H1 (cell line): ENCODE data around the gene AMHR2. TPM values are rescaled to one million over a fixed set of nuclear protein-coding genes. Genes with fewer than 3 reads are reported as not detected.

Source experiments
- CTCF ChIA-PET: fragments of 300-600 bp; sonication (Branson Sonifier 250); formaldehyde crosslinking; loops from one replicate; lab custom pipeline; 2021; ENCODE audit not compliant: partially characterized antibody; lab: Charles Lee
- POLR2A ChIA-PET: fragments of 300-600 bp; sonication (Branson Sonifier 250); formaldehyde crosslinking; loops from one replicate; lab custom pipeline; 2021; ENCODE audit warnings: inconsistent platforms; ENCODE audit not compliant: partially characterized antibody; lab: Charles Lee
- DNase-seq, 2 experiments: peaks; one replicate each; pipeline versions ENCODE4 v3.0.0 to v3.0.0-alpha.2; 2010 to 2022; ENCODE audit warnings: low spot score in 2 of 2, low read depth in 1 of 2, mixed read lengths in 1 of 2
- FAIRE-seq: peaks from 2 replicates; lab custom pipeline; 2011; peaks lifted over from hg19 to GRCh38; lab: Jason Lieb, UNC
- H2AFZ ChIP-seq: 2 replicates; pipeline ENCODE4 v1.8.1; 2012; ENCODE audit warnings: low read length, inconsistent platforms
- H2AK5ac ChIP-seq: 2 replicates; pipeline ENCODE4 v1.6.1; 2013; ENCODE audit warnings: low read depth, low read length
- H2BK120ac ChIP-seq: replicated peaks from 2 replicates; pipeline ENCODE3; 2013; ENCODE audit warnings: low read depth, low read length, inconsistent platforms
- H2BK12ac ChIP-seq: 2 replicates; pipeline ENCODE4 v1.6.1; 2013; ENCODE audit warnings: low read depth, low read length
- H2BK15ac ChIP-seq: 2 replicates; pipeline ENCODE4 v1.6.1; 2013; ENCODE audit warnings: low read length
- H2BK20ac ChIP-seq: 2 replicates; pipeline ENCODE4 v1.6.1; 2013; ENCODE audit warnings: low read length
- H2BK5ac ChIP-seq: 2 replicates; pipeline ENCODE4 v1.6.1; 2013; ENCODE audit warnings: low read depth, low read length
- H3K14ac ChIP-seq: 2 replicates; pipeline ENCODE4 v1.6.1; 2013; ENCODE audit warnings: inconsistent platforms; ENCODE audit not compliant: insufficient read length
- H3K18ac ChIP-seq: 2 replicates; pipeline ENCODE4 v1.6.1; 2013; ENCODE audit warnings: low read length; ENCODE audit errors: extremely low read depth
- H3K23ac ChIP-seq: 2 replicates; pipeline ENCODE4 v1.6.1; 2013; ENCODE audit warnings: inconsistent platforms; ENCODE audit not compliant: insufficient read length
- H3K23me2 ChIP-seq: 2 replicates; pipeline ENCODE4 v1.6.1; 2013; ENCODE audit warnings: low read depth, low read length
- H3K27ac ChIP-seq: 2 replicates; pipeline ENCODE4 v1.6.1; 2011; ENCODE audit warnings: low read depth, low read length, inconsistent platforms
- H3K27me3 ChIP-seq, 4 experiments: replicated peaks in 1 of 4; 1 replicate in 1 of 4; 2 replicates in 3 of 4; pipeline versions ENCODE4 v1.6.1 to v1.8.1; 2011 to 2013; ENCODE audit warnings: low read length in 3 of 4, mild to moderate bottlenecking in 3 of 4, inconsistent platforms in 2 of 4, mixed read lengths in 2 of 4, moderate library complexity in 1 of 4; ENCODE audit not compliant: control insufficient read depth in 3 of 4, insufficient read depth in 3 of 4; ENCODE audit errors: extremely low read depth in 1 of 4
- H3K36me3 ChIP-seq, 4 experiments: 2 replicates each; pipeline versions ENCODE4 v1.6.1 to v1.8.1; 2011 to 2013; ENCODE audit warnings: mild to moderate bottlenecking in 4 of 4, low read length in 3 of 4, moderate library complexity in 2 of 4, control low read depth in 1 of 4, inconsistent platforms in 1 of 4; ENCODE audit not compliant: insufficient read depth in 4 of 4, control insufficient read depth in 2 of 4
- H3K4ac ChIP-seq: replicated peaks from 2 replicates; pipeline ENCODE3; 2013; ENCODE audit warnings: low read length, low read depth, mixed read lengths, inconsistent platforms; ENCODE audit not compliant: insufficient read length
- H3K4me1 ChIP-seq, 4 experiments: replicated peaks in 1 of 4; 1 replicate in 1 of 4; 2 replicates in 3 of 4; pipeline versions ENCODE4 v1.6.1 to v1.8.1; 2011 to 2013; ENCODE audit warnings: low read length in 3 of 4, inconsistent platforms in 2 of 4, mixed read lengths in 1 of 4; ENCODE audit not compliant: insufficient read depth in 4 of 4, control insufficient read depth in 3 of 4
- H3K4me2 ChIP-seq, 2 experiments: 2 replicates each; pipeline versions ENCODE4 v1.6.1 to v1.8.1; 2011 to 2013; ENCODE audit warnings: low read depth in 2 of 2, low read length in 2 of 2, control low read depth in 1 of 2, inconsistent platforms in 1 of 2, mild to moderate bottlenecking in 1 of 2; ENCODE audit not compliant: insufficient read depth in 1 of 2
- H3K4me3 ChIP-seq, 4 experiments: fragments of 200-600, 300-600 bp in 1 of 4; sonication (generic), shearing (Covaris generic), sonication (Bioruptor Twin) in 1 of 4; 2 replicates each; pipeline versions ENCODE4 v1.5.1 to v1.8.1; 2011 to 2016; ENCODE audit warnings: low read length in 4 of 4, low read depth in 3 of 4, control low read depth in 2 of 4, inconsistent platforms in 2 of 4, mild to moderate bottlenecking in 2 of 4, mixed read lengths in 1 of 4, moderate library complexity in 1 of 4; ENCODE audit not compliant: insufficient read depth in 2 of 4; ENCODE audit errors: extremely low read depth in 1 of 4
- H3K56ac ChIP-seq: replicated peaks from 2 replicates; pipeline ENCODE3; 2013; ENCODE audit warnings: low read depth, mild to moderate bottlenecking, mixed read lengths, low read length, inconsistent platforms; ENCODE audit not compliant: insufficient read length
- H3K79me1 ChIP-seq: 2 replicates; pipeline ENCODE4 v1.6.1; 2013; ENCODE audit warnings: low read depth, low read length, control low read depth
- H3K79me2 ChIP-seq, 2 experiments: 2 replicates each; pipeline versions ENCODE4 v1.6.1 to v1.8.1; 2012 to 2013; ENCODE audit warnings: low read length in 2 of 2, mild to moderate bottlenecking in 2 of 2, inconsistent platforms in 1 of 2; ENCODE audit not compliant: insufficient read depth in 2 of 2, control insufficient read depth in 1 of 2
- H3K9ac ChIP-seq, 4 experiments: replicated peaks in 1 of 4; 1 replicate in 1 of 4; 2 replicates in 3 of 4; pipeline versions ENCODE4 v1.6.1 to v1.8.1; 2011 to 2013; ENCODE audit warnings: low read depth in 3 of 4, low read length in 3 of 4, control low read depth in 2 of 4, mild to moderate bottlenecking in 2 of 4, moderate library complexity in 2 of 4, inconsistent platforms in 1 of 4; ENCODE audit errors: extremely low read depth in 1 of 4
- H3K9me3 ChIP-seq, 2 experiments: 2 replicates each; pipeline versions ENCODE4 v1.6.1 to v1.8.1; 2012 to 2013; ENCODE audit warnings: mild to moderate bottlenecking in 2 of 2, moderate library complexity in 2 of 2, control low read depth in 1 of 2, inconsistent platforms in 1 of 2, low read depth in 1 of 2, low read length in 1 of 2, mixed read lengths in 1 of 2; ENCODE audit not compliant: insufficient read depth in 2 of 2
- H4K20me1 ChIP-seq, 2 experiments: replicated peaks in 1 of 2; 2 replicates each; pipeline versions ENCODE3 to v1.8.1; 2011 to 2013; ENCODE audit warnings: inconsistent platforms in 2 of 2, low read length in 2 of 2, mild to moderate bottlenecking in 1 of 2; ENCODE audit not compliant: insufficient read depth in 2 of 2, control insufficient read depth in 1 of 2
- H4K5ac ChIP-seq: 2 replicates; pipeline ENCODE4 v1.6.1; 2013; ENCODE audit warnings: low read length, low read depth, mixed read lengths, inconsistent platforms; ENCODE audit not compliant: insufficient read length
- H4K8ac ChIP-seq: 2 replicates; pipeline ENCODE4 v1.8.0; 2013; ENCODE audit warnings: mild to moderate bottlenecking, moderate library complexity, low read length, inconsistent platforms; ENCODE audit not compliant: insufficient read depth; ENCODE audit errors: extremely low read depth
- H4K91ac ChIP-seq: replicated peaks from 2 replicates; pipeline ENCODE3; 2013; ENCODE audit warnings: low read length, mixed read lengths, inconsistent platforms; ENCODE audit not compliant: insufficient read length
- CBX8 ChIP-seq: fragments of 300-800, 300-1000 bp; sonication (generic); IDR thresholded peaks from 2 replicates; pipeline ENCODE4 v1.7.1; 2016; ENCODE audit warnings: low read depth, low read length, borderline replicate concordance
- NANOG ChIP-seq: IDR thresholded peaks from 2 replicates; pipeline ENCODE4 v1.6.1; 2011; ENCODE audit warnings: low read length, low read depth, mild to moderate bottlenecking, inconsistent platforms; ENCODE audit not compliant: insufficient read depth, poor library complexity, severe bottlenecking
- POLR2A ChIP-seq, 2 experiments: IDR thresholded peaks; 1 replicate in 1 of 2; 2 replicates in 1 of 2; pipeline ENCODE4 v1.6.1; 2011; ENCODE audit warnings: low read depth in 2 of 2, low read length in 2 of 2, mild to moderate bottlenecking in 2 of 2; ENCODE audit errors: control extremely low read depth in 1 of 2
- POLR2AphosphoS5 ChIP-seq: IDR thresholded peaks from 2 replicates; pipeline ENCODE4 v1.6.1; 2011; ENCODE audit warnings: low read depth, low read length
- RFX5 ChIP-seq: IDR thresholded peaks from 2 replicates; pipeline ENCODE4 v1.6.1; 2011; ENCODE audit warnings: low read depth, low read length, improper control_type of control experiment, borderline replicate concordance
- SIX5 ChIP-seq: IDR thresholded peaks from 2 replicates; pipeline ENCODE4 v1.6.1; 2011; ENCODE audit warnings: mild to moderate bottlenecking, low read depth, low read length
- TAF1 ChIP-seq: IDR thresholded peaks from 2 replicates; pipeline ENCODE4 v1.6.1; 2011; ENCODE audit warnings: mild to moderate bottlenecking, low read depth, low read length
- TCF12 ChIP-seq: IDR thresholded peaks from 2 replicates; pipeline ENCODE4 v1.6.1; 2011; ENCODE audit warnings: low read depth, mild to moderate bottlenecking, low read length
- whole genome bisulfite sequencing, 2 experiments: shearing (Covaris generic) in 1 of 2; methylation state at CpG; one replicate each; pipeline versions ENCODE4 v1.1.6 to v1.1.7; 2013 to 2015; ENCODE audit warnings: low lambda C conversion rate in 2 of 2, mixed read lengths in 2 of 2, inconsistent platforms in 1 of 2, low coverage in 1 of 2, missing lambda C conversion rate in 1 of 2; ENCODE audit not compliant: insufficient replicate concordance in 2 of 2, insufficient coverage in 1 of 2, insufficient read length in 1 of 2; ENCODE audit errors: extremely low coverage in 1 of 2, missing lambda C conversion rate in 1 of 2; 5-methylcytosine and 5-hydroxymethylcytosine counted together
- polyA plus RNA-seq, 7 experiments: library from polyadenylated mRNA; depleted of rRNA in 3 of 7; stranded (reverse) in 5 of 7; unstranded in 2 of 7; fragments of >200 nt in 5 of 7; fragments of 200-250 nt in 2 of 7; gene quantifications; 1 replicate in 5 of 7; 2 replicates in 1 of 7; 4 replicates in 1 of 7; pipeline versions ENCODE4 v1.2.1 to v1.2.3, GENCODE V29; 2011 to 2013; ENCODE audit warnings: missing spikeins in 2 of 7, mixed read lengths in 2 of 7
- total RNA-seq: library from RNA; stranded (reverse); fragmentation: NEBNext Ultra II Directional; extraction: Animal tissue kit (Norgen Biotek cat#: 25700); gene quantifications from 2 replicates; pipeline ENCODE4 v1.2.1, GENCODE V29; 2021

The AMHR2 gene
- total and polyA plus RNA-seq, 2 of the 8 experiments (the other 6 are each of a cell fraction or from before 2014, with no cell fraction given), result 0.29 to 0.35 TPM

- Histone ChIP-seq H2AFZ (no peak overlapping the region), H4K91ac (no peak overlapping the region), H4K20me1 (peaks cover 34 to 37% of the 10 kb centered on the region in 2 experiments), H3K14ac (no peak overlapping the region), H3K27ac (no peak overlapping the region), H3K23ac (no peak overlapping the region), H3K27me3 (no peaks in the 10 kb centered on the region), H2BK12ac (no peak overlapping the region), H2BK15ac (no peak overlapping the region), H3K9me3 (no peaks in the 10 kb centered on the region), H3K4me3 (no peak overlapping the region), H2BK5ac (no peak overlapping the region), H4K8ac (no peak overlapping the region), H3K79me2 (peaks cover 0 to 60% of the 10 kb centered on the region in 2 experiments; a peak in 2 of 4 replicates), H3K4ac (no peak overlapping the region), H2BK20ac (no peak overlapping the region), H3K18ac (no peak overlapping the region), H2BK120ac (no peak overlapping the region), H2AK5ac (no peak overlapping the region), H3K36me3 (peaks cover 80 to 100% (median 92%) of the 10 kb centered on the region in 4 experiments), H4K5ac (no peak overlapping the region), H3K4me1 (peaks cover 0 to under 1% (median 0%) of the 10 kb centered on the region in 4 experiments; a peak in 2 of 7 replicates), H3K79me1 (peaks cover 4% of the 10 kb centered on the region), H3K56ac (no peak overlapping the region), H3K23me2 (no peaks in the 10 kb centered on the region; the same call in 1 of the 2 replicates), H3K4me2 (no peak overlapping the region), H3K9ac (no peak overlapping the region)
- FAIRE-seq, result no peak
- WGBS, 2 experiments, result 94% methylated on average over 1 of the region's 1 CpG; no CpG with 5 or more reads in 1 of the 2 experiments
- ChIA-PET POLR2A (interaction anchor here (0.6 to 67.0 kb wide), 7 partner anchors 0 to 259 kb away, joined by 3 to 3397 read pairs (median 4); partner anchors contain the start of genes AMHR2, MAP3K12, NPFF and PCBP2), CTCF (interaction anchor here (0.6 to 2.0 kb wide), 4 partner anchors 10 to 14 kb away, joined by 3 to 6 read pairs (median 3); no protein-coding TSS in a partner anchor)
- DNase-seq, result no peak
- TF ChIP-seq TCF12 (no peak), POLR2A (IDR thresholded peaks at IDR 0.05; ENCODE audit: control extremely low read depth in 1 of 2, low read depth in 2 of 2, low read length in 2 of 2) (peak in 1 of 2 experiments; percentile 70; a peak in 1 of 3 replicates), RFX5 (no peak), NANOG (no peak), TAF1 (no peak), POLR2AphosphoS5 (peak; percentile 71; the same call in 1 of the 2 replicates), SIX5 (no peak), CBX8 (no peak)
Observed at GRCh38 chr12:53468282-53468681, 44.6 kb downstream of the AMHR2 start.
